Body of pancreas (tissue), 4 donors: Measurements from ENCODE around the gene CSNK1A1. TPM values are rescaled to one million over a fixed set of nuclear protein-coding genes. Genes with fewer than 3 reads are reported as not detected.

Experiments used
- ATAC-seq: fragments of 150-250 bp; one replicate; pipeline ENCODE4 v1.9.1; 2016
- DNase-seq, 4 donors: peaks; one replicate each; pipeline ENCODE4 v3.0.0-alpha.2; 2019
- H3K27ac ChIP-seq, 4 donors: fragments of 200-600 bp; sonication (generic); 1 replicate in 3 of 4; 2 replicates in 1 of 4; pipeline versions ENCODE4 v1.5.1 to v1.6.1; 2016 to 2019; ENCODE audit warnings: mild to moderate bottlenecking in 1 of 4, mixed read lengths in 1 of 4, moderate library complexity in 1 of 4
- H3K27me3 ChIP-seq, 2 donors: fragments of 200-600 bp; sonication (generic); one replicate each; pipeline ENCODE4 v1.6.0; 2016; ENCODE audit warnings: mild to moderate bottlenecking in 1 of 2
- H3K36me3 ChIP-seq, 2 donors: fragments of 200-600 bp; sonication (generic); replicated peaks in 1 of 2; 2 replicates each; pipeline ENCODE4 v1.5.1; 2016; ENCODE audit warnings: low read depth in 2 of 2; ENCODE audit not compliant: insufficient read depth in 1 of 2
- H3K4me1 ChIP-seq: fragments of 200-600 bp; sonication (generic); one replicate; pipeline ENCODE4 v1.6.0; 2016
- H3K4me3 ChIP-seq, 2 donors: fragments of 200-600 bp; sonication (generic); 1 replicate in 1 of 2; 2 replicates in 1 of 2; pipeline ENCODE4 v1.5.1; 2016 to 2019
- H3K9me3 ChIP-seq, 3 donors: fragments of 200-600 bp; sonication (generic); 1 replicate in 2 of 3; 2 replicates in 1 of 3; pipeline ENCODE4 v1.5.1; 2016
- POLR2A ChIP-seq, 3 donors: fragments of 450-650 bp; IDR thresholded peaks; one replicate each; pipeline ENCODE4 v1.6.1; 2016; ENCODE audit warnings: antibody characterized with exemption in 3 of 3, mild to moderate bottlenecking in 2 of 3
- WGBS, 2 donors: methylation state at CpG; one replicate each; pipeline ENCODE4 v1.1.5; 2017; 5-methylcytosine and 5-hydroxymethylcytosine counted together
- intact Hi-C: fragments of 100-400 bp; cut with DNase I; formaldehyde crosslinking; loops from one replicate; pipeline ENCODE4 v1.15.1; 2023
- total RNA-seq, 2 donors: library from RNA; depleted of rRNA; stranded (reverse); fragments of >200 nt; gene quantifications; one replicate each; pipeline ENCODE4 v1.1.0, GENCODE V29; 2016
- TF ChIP-seq, protein P1 (sequence below), 7 experiments: fragments of 450-650 bp in 4 of 7; fragments of 200-600 bp in 3 of 7; sonication (generic) in 3 of 7; IDR thresholded peaks; one replicate each; pipeline ENCODE4 v1.5.1; 2016 to 2019; ENCODE audit warnings: antibody characterized with exemption in 7 of 7

CSNK1A1 gene
- total RNA-seq, 2 donors from 2014 or later = 82.4 to 85.4 TPM

DNA sequence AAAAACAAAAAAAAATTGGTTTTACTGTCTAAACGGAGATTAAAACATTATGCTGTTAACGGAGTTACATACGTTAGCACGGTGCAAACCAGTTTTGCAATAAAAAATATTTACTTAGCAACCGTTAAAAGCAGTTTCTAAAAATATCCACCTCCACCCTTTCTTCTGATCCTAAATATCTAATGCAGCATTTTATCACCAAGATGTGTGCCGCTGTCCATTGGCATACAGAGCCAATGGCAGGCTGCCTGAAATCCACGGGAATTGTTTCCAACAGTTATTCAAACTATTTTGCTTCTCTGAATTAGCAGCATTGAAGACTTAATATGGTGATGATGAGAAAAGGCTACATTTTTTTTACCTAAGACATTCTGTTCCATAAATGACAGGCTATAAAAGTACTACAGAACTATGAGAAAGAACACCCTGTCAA lies 61.6 kb downstream of the CSNK1A1 start:
- DNase-seq (peak in 1 of 4 donors; percentile 33), ATAC-seq (no peak)
- Histone ChIP-seq H3K4me1 (peaks cover 40% of the 10 kb centered on the region), H3K9me3 (no peaks in the 10 kb centered on the region), H3K4me3 (no peak overlapping the region), H3K27ac (no peak overlapping the region), H3K27me3 (no peaks in the 10 kb centered on the region), H3K36me3 (no peaks in the 10 kb centered on the region)
- WGBS, 2 donors = 4 to 6% methylated on average over 7 of the region's 7 CpGs
- TF ChIP-seq, protein P1, sequence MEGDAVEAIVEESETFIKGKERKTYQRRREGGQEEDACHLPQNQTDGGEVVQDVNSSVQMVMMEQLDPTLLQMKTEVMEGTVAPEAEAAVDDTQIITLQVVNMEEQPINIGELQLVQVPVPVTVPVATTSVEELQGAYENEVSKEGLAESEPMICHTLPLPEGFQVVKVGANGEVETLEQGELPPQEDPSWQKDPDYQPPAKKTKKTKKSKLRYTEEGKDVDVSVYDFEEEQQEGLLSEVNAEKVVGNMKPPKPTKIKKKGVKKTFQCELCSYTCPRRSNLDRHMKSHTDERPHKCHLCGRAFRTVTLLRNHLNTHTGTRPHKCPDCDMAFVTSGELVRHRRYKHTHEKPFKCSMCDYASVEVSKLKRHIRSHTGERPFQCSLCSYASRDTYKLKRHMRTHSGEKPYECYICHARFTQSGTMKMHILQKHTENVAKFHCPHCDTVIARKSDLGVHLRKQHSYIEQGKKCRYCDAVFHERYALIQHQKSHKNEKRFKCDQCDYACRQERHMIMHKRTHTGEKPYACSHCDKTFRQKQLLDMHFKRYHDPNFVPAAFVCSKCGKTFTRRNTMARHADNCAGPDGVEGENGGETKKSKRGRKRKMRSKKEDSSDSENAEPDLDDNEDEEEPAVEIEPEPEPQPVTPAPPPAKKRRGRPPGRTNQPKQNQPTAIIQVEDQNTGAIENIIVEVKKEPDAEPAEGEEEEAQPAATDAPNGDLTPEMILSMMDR (IDR thresholded peaks at IDR 0.05) = no peak
- no peak for TF ChIP-seq POLR2A (IDR thresholded peaks at IDR 0.05)
- intact Hi-C loops = no loop called here

DNA sequence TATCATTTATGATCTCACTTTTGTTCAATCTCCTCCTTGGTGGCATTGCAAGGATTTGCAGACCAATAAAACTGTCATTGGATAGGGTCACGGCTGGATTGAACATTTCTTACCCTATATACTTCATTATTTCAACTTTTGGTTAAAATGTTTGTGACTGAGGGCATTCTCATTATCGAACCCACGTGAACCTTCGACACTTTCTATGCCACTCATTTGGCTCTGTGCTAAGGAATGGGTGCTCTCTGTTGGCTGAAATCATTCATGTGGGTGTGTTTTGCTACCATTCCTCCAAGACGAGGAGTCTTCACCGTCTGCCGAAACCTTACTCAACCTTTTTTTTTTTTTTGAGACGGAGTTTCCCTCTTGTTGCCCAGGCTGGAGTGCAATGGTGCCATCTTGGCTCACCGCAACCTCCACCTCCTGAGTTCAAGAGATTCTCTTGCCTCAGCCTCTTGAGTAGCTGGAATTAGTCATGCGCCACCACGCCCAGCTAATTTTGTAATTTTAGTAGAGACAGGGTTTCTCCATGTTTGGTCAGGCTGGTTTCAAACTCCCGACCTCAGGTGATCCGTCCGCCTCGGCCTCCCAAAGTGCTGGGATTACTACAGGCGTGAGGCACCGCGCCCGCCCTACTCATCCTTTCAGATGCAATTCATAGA lies 62.5 kb downstream of the CSNK1A1 start:
- ATAC-seq = no peak
- no peak for DNase-seq
- WGBS, 2 donors = 78 to 80% methylated on average over 19 of the region's 19 CpGs
- intact Hi-C loops = no loop called here
- Histone ChIP-seq H3K9me3 (no peaks in the 10 kb centered on the region), H3K27ac (no peak overlapping the region), H3K27me3 (no peaks in the 10 kb centered on the region), H3K36me3 (no peaks in the 10 kb centered on the region), H3K4me1 (peaks cover 40% of the 10 kb centered on the region), H3K4me3 (no peak overlapping the region)
- TF ChIP-seq, protein P1 (IDR thresholded peaks at IDR 0.05) = no peak
- no peak for TF ChIP-seq POLR2A (IDR thresholded peaks at IDR 0.05)

DNA sequence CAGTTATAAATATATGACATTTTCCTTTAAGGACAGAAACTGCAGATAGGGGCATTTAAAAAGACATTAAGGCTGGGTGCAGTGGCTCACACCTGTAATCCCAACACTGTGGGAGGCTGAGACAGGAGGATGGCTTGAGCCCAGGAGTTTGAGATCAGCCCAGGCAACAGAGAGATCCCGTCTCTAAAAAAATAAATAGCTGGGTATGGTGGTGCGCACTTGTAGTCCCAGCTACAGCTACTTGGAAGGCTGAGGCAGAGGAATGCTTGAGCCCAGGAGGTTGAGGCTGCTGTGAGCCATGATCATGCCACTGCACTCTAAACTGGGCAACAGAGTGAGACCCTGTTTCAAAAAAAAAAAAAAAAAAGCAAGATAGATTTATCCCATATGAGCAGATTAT lies 63.6 kb downstream of the CSNK1A1 start:
- Histone ChIP-seq H3K9me3 (no peaks in the 10 kb centered on the region), H3K36me3 (no peaks in the 10 kb centered on the region), H3K27ac (peak overlapping the region in 1 of 4 donors; percentile 76), H3K4me1 (peaks cover 40% of the 10 kb centered on the region), H3K27me3 (no peaks in the 10 kb centered on the region), H3K4me3 (no peak overlapping the region)
- no peak for ATAC-seq
- intact Hi-C loops = no loop called here
- DNase-seq = no peak
- 73 to 96% methylated on average over 2 of the region's 2 CpGs for WGBS, 2 donors
- TF ChIP-seq, protein P1 (IDR thresholded peaks at IDR 0.05) = no peak
- TF ChIP-seq POLR2A (IDR thresholded peaks at IDR 0.05) = no peak

DNA sequence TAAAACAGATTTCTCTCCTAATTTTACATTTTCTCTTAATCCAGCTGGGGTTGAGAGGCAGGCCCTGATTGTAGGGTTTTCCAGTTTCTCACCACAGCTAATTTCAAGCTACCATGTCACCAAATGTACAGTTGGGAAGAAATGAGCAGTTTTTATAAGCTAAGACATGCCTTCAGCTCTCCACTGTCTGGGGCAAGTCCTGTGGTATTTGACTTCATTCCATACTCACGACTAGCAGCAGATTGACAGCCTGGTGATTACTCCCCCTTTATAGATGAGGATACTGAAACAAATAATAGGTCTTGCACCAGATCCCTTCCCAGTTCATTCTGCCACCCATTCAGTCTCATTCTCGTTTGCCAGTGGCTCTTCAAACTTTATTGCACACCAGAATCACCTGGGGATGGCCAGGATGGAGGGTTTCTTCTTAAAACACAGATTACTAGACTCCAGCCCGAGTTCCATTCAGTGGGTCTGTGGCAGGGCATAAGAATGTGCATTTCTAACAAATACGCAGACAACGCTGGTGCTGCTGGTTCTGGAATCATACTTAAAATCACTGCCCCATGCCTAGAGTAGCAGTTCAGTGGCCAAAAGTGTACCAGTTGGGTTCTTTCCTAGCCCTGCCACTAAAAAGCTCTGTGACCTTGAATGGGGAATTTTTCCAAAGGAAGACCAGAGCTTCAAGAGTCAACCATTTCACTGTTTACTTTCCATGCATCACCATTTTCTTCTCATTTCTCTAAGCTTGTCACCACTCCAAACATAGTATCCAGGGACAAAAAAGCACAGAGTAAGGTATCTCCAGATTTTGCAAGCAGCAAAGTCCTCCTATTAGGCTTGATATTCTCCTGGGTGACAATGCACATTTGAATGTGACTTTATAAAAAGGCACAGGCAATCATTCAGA lies 64.3 kb downstream of the CSNK1A1 start:
- peaks cover 40% of the 10 kb centered on the region for H3K4me1 ChIP-seq
- 62 to 64% methylated on average over 5 of the region's 5 CpGs for WGBS, 2 donors

More for the DNA sequence above, 64.3 kb downstream of the CSNK1A1 start:
- intact Hi-C loops = no loop called here
- Histone ChIP-seq H3K27ac (peak overlapping the region in 3 of 4 donors; percentile 66 to 80 (median 76)), H3K27me3 (no peaks in the 10 kb centered on the region), H3K9me3 (no peaks in the 10 kb centered on the region), H3K36me3 (no peaks in the 10 kb centered on the region), H3K4me3 (no peak overlapping the region)
- TF ChIP-seq POLR2A (IDR thresholded peaks at IDR 0.05) = no peak
- TF ChIP-seq, protein P1 (IDR thresholded peaks at IDR 0.05) = no peak
- DNase-seq (no peak), ATAC-seq (no peak)
